Keratinocyte (primary cell): ENCODE data around the gene PGAM2.

Experiments used
- CTCF ChIP-seq, 3 experiments: IDR thresholded peaks in 1 of 3; conservative IDR thresholded peaks in 1 of 3; optimal IDR thresholded peaks in 1 of 3; 2 replicates in 2 of 3; 3 replicates in 1 of 3; pipeline versions ENCODE3 to v1.5.1; 2011; ENCODE audit warnings: low read length in 3 of 3, mild to moderate bottlenecking in 3 of 3, moderate library complexity in 2 of 3, control low read depth in 1 of 3, inconsistent platforms in 1 of 3; ENCODE audit not compliant: insufficient read depth in 2 of 3; ENCODE audit errors: extremely low read depth in 1 of 3
- EZH2 ChIP-seq: IDR thresholded peaks from one replicate; pipeline ENCODE4 v1.6.1; 2012; ENCODE audit warnings: inconsistent platforms, mild to moderate bottlenecking, low read length, moderate library complexity

- TF ChIP-seq EZH2, result no peak
- TF ChIP-seq CTCF (optimal IDR thresholded peaks at IDR 0.05 in 1 of 3, IDR thresholded peaks at IDR 0.05 in 1 of 3, conservative IDR thresholded peaks at IDR 0.05 in 1 of 3; ENCODE audit: extremely low read depth in 1 of 3, insufficient read depth in 2 of 3, low read length in 3 of 3), result no peak
Observed at GRCh38 chr7:44065431-44066110, at the start of gene PGAM2.
